ENCODE data around the gene C10orf143. TPM values are rescaled to one million over a fixed set of nuclear protein-coding genes. Genes with fewer than 3 reads are reported as not detected.
"Not testable (repeated sequence)": the region's sequence is repeated elsewhere in the genome, so short reads cannot be mapped to it uniquely, and the experiment has no call there.

Gene C10orf143
- total RNA-seq, 4 donors from 2014 or later, result 1.5 to 8.6 (median 3.7) TPM

DNA sequence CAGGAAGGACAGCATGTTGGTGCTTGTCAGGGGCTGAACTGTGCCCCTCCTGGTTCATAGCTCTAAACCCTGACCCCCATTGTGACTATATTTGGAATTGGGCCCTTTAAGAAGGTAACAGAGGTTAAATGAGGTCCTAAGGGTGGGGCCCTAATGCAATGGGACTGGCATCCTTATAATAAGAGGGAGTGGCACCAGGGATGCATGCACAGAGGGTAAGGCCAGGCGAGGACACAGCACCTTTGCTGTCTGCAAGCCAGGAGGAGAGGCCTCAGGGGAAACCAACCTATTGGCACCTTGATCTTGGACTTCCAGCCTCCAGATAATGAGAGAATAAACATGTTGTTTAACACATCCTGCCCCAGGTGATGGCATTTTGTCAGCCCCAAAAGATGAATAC is 85.3 kb downstream of the C10orf143 start:
- DNase-seq (ENCODE audit: low spot score in 2 of 2), result no peak
- Histone ChIP-seq H3K9me3 (peaks cover 0 to 6% (median 0%) of the 10 kb centered on the region in 4 donors), H3K4me3 (no peak overlapping the region), H3K27ac (no peak overlapping the region), H3K36me3 (no peaks in the 10 kb centered on the region), H3K4me1 (peaks cover 0 to 3% (median 0%) of the 10 kb centered on the region in 4 donors), H3K27me3 (no peaks in the 10 kb centered on the region)
- 75 to 85% methylated on average over 1 of the region's 1 CpG for WGBS, 2 donors
- TF ChIP-seq POLR2A (IDR thresholded peaks at IDR 0.05), result no peak
- TF ChIP-seq, protein P1, sequence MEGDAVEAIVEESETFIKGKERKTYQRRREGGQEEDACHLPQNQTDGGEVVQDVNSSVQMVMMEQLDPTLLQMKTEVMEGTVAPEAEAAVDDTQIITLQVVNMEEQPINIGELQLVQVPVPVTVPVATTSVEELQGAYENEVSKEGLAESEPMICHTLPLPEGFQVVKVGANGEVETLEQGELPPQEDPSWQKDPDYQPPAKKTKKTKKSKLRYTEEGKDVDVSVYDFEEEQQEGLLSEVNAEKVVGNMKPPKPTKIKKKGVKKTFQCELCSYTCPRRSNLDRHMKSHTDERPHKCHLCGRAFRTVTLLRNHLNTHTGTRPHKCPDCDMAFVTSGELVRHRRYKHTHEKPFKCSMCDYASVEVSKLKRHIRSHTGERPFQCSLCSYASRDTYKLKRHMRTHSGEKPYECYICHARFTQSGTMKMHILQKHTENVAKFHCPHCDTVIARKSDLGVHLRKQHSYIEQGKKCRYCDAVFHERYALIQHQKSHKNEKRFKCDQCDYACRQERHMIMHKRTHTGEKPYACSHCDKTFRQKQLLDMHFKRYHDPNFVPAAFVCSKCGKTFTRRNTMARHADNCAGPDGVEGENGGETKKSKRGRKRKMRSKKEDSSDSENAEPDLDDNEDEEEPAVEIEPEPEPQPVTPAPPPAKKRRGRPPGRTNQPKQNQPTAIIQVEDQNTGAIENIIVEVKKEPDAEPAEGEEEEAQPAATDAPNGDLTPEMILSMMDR (IDR thresholded peaks at IDR 0.05), result no peak
- TF ChIP-seq EP300 (IDR thresholded peaks at IDR 0.05), result no peak

GRCh38 chr10:130024779-130025325 is 85.8 kb downstream of the C10orf143 start:
- TF ChIP-seq EP300 (IDR thresholded peaks at IDR 0.05), result no peak
- TF ChIP-seq, protein P1 (IDR thresholded peaks at IDR 0.05), result no peak
- TF ChIP-seq POLR2A (IDR thresholded peaks at IDR 0.05), result no peak
- 87 to 90% methylated on average over 12 of the region's 12 CpGs for WGBS, 2 donors
- peaks cover 0 to 6% (median 0%) of the 10 kb centered on the region in 4 donors for H3K9me3 ChIP-seq
- H3K4me3 ChIP-seq, result no peak overlapping the region
- no peak overlapping the region for H3K27ac ChIP-seq
- DNase-seq (ENCODE audit: low spot score in 2 of 2), result no peak
- no peaks in the 10 kb centered on the region for H3K36me3 ChIP-seq
- H3K27me3 ChIP-seq, result no peaks in the 10 kb centered on the region
- H3K4me1 ChIP-seq, result peaks cover 0 to 3% (median 0%) of the 10 kb centered on the region in 4 donors

DNA sequence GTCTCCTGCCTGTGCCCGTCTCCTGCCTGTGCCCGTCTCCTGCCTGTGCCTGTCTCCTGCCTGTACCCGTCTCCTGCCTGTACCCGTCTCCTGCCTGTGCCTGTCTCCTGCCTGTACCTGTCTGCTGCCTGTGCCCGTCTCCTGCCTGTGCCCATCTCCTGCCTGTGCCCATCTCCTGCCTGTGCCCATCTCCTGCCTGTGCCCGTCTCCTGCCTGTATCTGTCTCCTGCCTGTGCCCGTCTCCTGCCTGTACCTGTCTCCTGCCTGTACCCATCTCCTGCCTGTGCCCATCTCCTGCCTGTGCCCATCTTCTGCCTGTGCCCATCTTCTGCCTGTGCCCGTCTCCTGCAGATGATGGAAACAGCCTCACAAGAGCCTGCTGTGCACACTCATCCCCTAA is 86.3 kb downstream of the C10orf143 start:
- DNase-seq (ENCODE audit: low spot score in 2 of 2); H3K4me3 ChIP-seq; H3K27ac ChIP-seq; H3K27me3 ChIP-seq; H3K4me1 ChIP-seq; H3K9me3 ChIP-seq; H3K36me3 ChIP-seq: not testable (repeated sequence)
- WGBS, 2 donors, result 91% methylated on average over 8 of the region's 8 CpGs

- no peak for DNase-seq (ENCODE audit: low spot score in 2 of 2)
- 90 to 91% methylated on average over 15 to 19 of the region's 19 CpGs for WGBS, 2 donors
- H3K4me1 ChIP-seq, result peaks cover 0 to 3% (median 0%) of the 10 kb centered on the region in 4 donors
- no peaks in the 10 kb centered on the region for H3K27me3 ChIP-seq
- H3K4me3 ChIP-seq, result no peak overlapping the region
- no peak overlapping the region for H3K27ac ChIP-seq
- TF ChIP-seq, protein P1 (IDR thresholded peaks at IDR 0.05), result no peak
- TF ChIP-seq POLR2A (IDR thresholded peaks at IDR 0.05) (no peak), EP300 (IDR thresholded peaks at IDR 0.05) (no peak)
- peaks cover 0 to 4% (median 0%) of the 10 kb centered on the region in 4 donors for H3K9me3 ChIP-seq
- no peaks in the 10 kb centered on the region for H3K36me3 ChIP-seq
Measured at GRCh38 chr10:130023454-130024230, 87.0 kb downstream of the C10orf143 start.

DNA sequence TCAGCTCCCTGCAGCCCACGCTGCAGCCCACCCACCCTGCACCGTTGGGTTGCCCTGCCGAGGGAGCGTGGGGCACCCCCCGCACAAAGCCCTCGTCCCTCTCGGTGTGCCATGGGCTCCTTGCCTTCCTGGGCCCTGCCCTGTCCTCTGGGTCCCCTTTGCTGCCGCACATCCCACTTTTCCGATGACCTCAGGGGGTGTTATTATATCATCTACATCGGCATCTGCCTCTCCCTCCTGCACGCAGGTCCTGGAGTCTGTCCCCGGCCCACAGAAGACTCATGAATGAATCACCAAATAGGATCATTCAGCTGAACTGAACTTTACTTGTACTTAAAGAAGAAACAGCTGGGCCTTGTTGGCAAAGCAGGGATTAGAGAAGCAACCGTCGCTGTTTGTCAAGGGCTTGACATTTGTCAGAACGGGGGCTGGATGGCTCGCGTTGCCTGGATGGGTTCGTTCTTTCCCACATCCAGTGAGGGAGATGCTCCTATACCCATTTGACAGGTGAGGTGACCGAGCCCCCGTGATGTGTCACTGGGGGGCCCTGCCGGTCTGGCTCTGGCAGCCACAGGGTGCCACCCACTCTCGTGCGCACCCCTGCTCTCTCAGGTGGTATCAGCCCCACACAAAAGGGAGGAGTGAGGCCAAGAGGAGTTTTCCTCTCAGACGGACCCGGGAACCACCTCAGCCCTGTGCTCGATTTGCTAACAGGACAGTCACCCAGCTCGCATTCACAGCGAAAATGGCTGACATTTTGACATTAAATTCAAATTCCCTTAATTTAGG is 87.9 kb downstream of the C10orf143 start:
- H3K4me3 ChIP-seq, result no peak overlapping the region
- TF ChIP-seq, protein P1 (IDR thresholded peaks at IDR 0.05), result no peak
- TF ChIP-seq EP300 (IDR thresholded peaks at IDR 0.05) (no peak), POLR2A (IDR thresholded peaks at IDR 0.05) (no peak)
- no peaks in the 10 kb centered on the region for H3K27me3 ChIP-seq
- DNase-seq (ENCODE audit: low spot score in 2 of 2), result no peak
- H3K27ac ChIP-seq, result no peak overlapping the region
- no peaks in the 10 kb centered on the region for H3K9me3 ChIP-seq
- H3K4me1 ChIP-seq, result peaks cover 0 to 3% (median 0%) of the 10 kb centered on the region in 4 donors
- 56 to 64% methylated on average over 28 of the region's 28 CpGs for WGBS, 2 donors
- no peaks in the 10 kb centered on the region for H3K36me3 ChIP-seq

Measured in tibial nerve (tissue), 4 donors.